ENCODE data around the gene RAB34. TPM values are rescaled to one million over a fixed set of nuclear protein-coding genes. Genes with fewer than 3 reads are reported as not detected.

Gene RAB34
- total RNA-seq, 6 experiments from 2014 or later, result 161 to 219 (median 192) TPM

DNA sequence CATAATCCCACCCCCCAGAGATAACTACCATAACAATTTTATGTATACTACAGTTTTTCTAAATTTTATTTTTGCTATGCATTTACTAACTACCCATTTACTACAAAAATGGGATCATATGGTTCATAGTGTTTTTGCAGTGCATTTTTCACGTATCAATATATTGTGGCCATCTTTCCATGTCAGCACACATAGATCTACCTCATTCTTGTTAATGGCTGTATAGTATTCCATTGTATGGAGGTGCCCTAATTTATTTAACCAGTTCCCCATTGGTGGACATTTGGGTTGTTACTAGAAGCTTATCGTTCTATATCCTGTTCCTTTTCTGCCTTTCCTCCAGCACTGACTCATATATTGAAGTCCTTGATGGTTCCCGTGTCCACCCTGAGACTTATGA is 28.7 kb downstream of the RAB34 start:
- Mint-ChIP-seq H3K9me3 (no peaks in the 10 kb centered on the region), H3K36me3 (ENCODE audit: low read depth) (peaks cover 53% of the 10 kb centered on the region), H3K4me1 (ENCODE audit: low read depth) (no peaks in the 10 kb centered on the region), H3K4me3 (no peak overlapping the region), H3K27me3 (ENCODE audit: insufficient read depth) (no peaks in the 10 kb centered on the region), H3K27ac (no peak overlapping the region)
- no peak for DNase-seq
- TF ChIP-seq, protein P1, sequence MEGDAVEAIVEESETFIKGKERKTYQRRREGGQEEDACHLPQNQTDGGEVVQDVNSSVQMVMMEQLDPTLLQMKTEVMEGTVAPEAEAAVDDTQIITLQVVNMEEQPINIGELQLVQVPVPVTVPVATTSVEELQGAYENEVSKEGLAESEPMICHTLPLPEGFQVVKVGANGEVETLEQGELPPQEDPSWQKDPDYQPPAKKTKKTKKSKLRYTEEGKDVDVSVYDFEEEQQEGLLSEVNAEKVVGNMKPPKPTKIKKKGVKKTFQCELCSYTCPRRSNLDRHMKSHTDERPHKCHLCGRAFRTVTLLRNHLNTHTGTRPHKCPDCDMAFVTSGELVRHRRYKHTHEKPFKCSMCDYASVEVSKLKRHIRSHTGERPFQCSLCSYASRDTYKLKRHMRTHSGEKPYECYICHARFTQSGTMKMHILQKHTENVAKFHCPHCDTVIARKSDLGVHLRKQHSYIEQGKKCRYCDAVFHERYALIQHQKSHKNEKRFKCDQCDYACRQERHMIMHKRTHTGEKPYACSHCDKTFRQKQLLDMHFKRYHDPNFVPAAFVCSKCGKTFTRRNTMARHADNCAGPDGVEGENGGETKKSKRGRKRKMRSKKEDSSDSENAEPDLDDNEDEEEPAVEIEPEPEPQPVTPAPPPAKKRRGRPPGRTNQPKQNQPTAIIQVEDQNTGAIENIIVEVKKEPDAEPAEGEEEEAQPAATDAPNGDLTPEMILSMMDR (IDR thresholded peaks at IDR 0.05), result no peak

DNA sequence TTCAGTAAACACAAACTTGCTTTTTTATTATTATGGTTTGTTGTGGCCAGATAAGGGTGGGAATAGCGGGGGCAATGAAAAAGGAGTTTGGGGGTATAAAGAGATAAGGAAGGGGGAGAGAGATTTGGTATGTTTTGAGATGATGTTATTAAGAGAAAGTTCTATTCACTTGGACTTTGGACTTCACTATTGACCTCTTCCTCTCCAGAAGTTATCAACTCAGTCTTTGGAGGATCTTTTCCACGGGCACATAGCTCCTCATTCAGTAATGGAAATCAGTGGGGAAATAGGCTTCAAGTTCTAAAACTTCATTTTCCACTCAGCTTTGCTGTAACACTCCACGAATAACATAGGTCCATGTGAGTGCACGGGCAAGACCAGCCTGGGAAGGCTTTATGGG is 29.2 kb downstream of the RAB34 start:
- Mint-ChIP-seq H3K27me3 (ENCODE audit: insufficient read depth) (no peaks in the 10 kb centered on the region), H3K4me3 (no peak overlapping the region), H3K9me3 (no peaks in the 10 kb centered on the region), H3K4me1 (ENCODE audit: low read depth) (no peaks in the 10 kb centered on the region), H3K36me3 (ENCODE audit: low read depth) (peaks cover 52% of the 10 kb centered on the region), H3K27ac (no peak overlapping the region)
- no peak for DNase-seq
- TF ChIP-seq, protein P1 (IDR thresholded peaks at IDR 0.05), result no peak

DNA sequence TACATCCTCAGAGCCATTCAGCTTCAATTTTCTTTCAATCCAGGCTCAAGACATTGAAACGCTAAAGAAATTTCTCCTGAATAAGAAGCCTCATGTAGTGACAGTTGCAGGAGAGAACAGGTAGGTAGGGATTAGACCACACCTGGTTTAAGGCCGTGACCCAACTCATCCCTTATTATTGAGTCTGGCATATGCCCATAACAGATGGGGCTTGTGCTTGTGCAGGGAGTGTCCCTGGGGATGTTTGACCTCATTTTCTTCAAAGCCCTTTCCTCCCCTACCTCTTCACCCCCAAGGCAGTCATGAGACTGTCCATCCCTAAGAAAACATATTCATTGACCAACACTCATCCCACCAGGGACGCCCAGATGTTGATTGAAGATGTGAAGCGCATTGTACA is 31.4 kb downstream of the RAB34 start:
- TF ChIP-seq, protein P1 (IDR thresholded peaks at IDR 0.05), result no peak
- H3K4me3 Mint-ChIP-seq, result no peak overlapping the region
- H3K36me3 Mint-ChIP-seq (ENCODE audit: low read depth), result peaks cover 67% of the 10 kb centered on the region

DNA sequence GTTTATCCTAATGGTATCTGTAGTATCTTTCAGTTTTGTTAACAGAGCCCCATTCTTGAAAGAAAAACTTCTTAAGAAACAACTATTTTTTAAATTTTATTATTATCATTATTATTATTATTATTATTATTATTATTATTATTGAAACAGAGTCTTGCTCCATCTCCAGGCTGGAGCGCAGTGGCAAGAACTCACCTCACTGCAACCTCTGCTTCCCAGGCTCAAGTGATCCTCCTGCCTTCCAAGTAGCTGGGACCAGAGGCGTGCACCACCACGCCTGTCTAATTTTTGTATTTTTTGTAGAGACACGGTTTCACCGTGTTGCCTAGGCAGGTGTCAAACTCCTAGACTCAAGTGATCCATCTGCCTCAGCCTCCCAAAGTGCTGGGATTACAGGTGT is 32.3 kb downstream of the RAB34 start:
- TF ChIP-seq, protein P1 (IDR thresholded peaks at IDR 0.05), result no peak
- DNase-seq, result no peak
- H3K36me3 Mint-ChIP-seq (ENCODE audit: low read depth), result peaks cover 68% of the 10 kb centered on the region
- no peak overlapping the region for H3K27ac Mint-ChIP-seq
- H3K4me1 Mint-ChIP-seq (ENCODE audit: low read depth), result no peaks in the 10 kb centered on the region
- H3K27me3 Mint-ChIP-seq (ENCODE audit: insufficient read depth), result peaks cover 2% of the 10 kb centered on the region; the same call in 1 of the 2 replicates
- no peak overlapping the region for H3K4me3 Mint-ChIP-seq
- H3K9me3 Mint-ChIP-seq, result no peaks in the 10 kb centered on the region

More for the DNA sequence above, 31.4 kb downstream of the RAB34 start:
- Mint-ChIP-seq H3K27me3 (ENCODE audit: insufficient read depth) (peaks cover 2% of the 10 kb centered on the region; the same call in 1 of the 2 replicates), H3K9me3 (no peaks in the 10 kb centered on the region), H3K4me1 (ENCODE audit: low read depth) (no peaks in the 10 kb centered on the region), H3K27ac (no peak overlapping the region)
- DNase-seq, result no peak

DNA sequence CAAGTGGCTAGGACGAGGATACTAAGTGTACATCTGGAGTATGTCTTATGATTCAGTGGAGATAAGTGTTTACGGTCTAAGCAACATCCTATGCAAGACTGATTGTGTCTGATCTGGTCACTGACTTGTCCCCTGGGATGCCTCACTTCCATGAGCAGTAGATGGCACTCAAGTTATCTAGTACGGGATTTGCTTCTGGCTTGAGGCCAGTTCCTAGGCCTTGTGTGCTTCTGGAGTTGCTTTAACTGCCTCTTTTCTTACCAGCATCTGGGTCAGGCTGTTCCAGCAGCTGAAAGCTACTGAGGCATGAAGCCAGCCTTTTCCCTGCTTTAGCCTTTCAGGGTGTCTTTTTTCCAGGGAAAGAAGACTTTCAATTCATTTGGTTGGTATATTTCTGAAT is 32.7 kb downstream of the RAB34 start:
- Mint-ChIP-seq H3K27me3 (ENCODE audit: insufficient read depth) (peaks cover 2% of the 10 kb centered on the region; the same call in 1 of the 2 replicates), H3K4me3 (no peak overlapping the region), H3K4me1 (ENCODE audit: low read depth) (no peaks in the 10 kb centered on the region), H3K9me3 (no peaks in the 10 kb centered on the region), H3K36me3 (ENCODE audit: low read depth) (peaks cover 64% of the 10 kb centered on the region), H3K27ac (no peak overlapping the region)
- no peak for DNase-seq
- TF ChIP-seq, protein P1 (IDR thresholded peaks at IDR 0.05), result no peak

DNA sequence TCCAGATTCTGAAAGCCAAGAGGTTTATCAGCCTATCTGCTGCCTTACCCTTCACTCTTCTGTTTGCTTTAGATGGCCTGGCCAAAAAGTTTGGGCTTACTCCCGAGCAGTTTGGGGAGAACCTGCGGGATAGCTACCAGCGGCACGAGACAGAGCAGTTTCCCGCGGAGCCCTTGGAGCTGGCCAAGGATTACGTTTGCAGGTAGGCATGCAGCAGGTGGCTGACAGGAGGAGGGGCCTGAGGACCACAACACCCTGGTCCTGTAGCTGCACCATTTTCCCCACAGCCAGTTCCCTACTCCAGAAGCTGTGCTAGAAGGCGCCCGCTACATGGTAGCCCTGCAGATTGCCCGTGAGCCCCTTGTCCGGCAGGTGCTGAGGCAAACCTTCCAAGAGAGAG is 35.0 kb downstream of the RAB34 start:
- Mint-ChIP-seq H3K4me3 (no peak overlapping the region), H3K27me3 (ENCODE audit: insufficient read depth) (peaks cover 2% of the 10 kb centered on the region; the same call in 1 of the 2 replicates), H3K27ac (no peak overlapping the region), H3K9me3 (no peaks in the 10 kb centered on the region), H3K36me3 (ENCODE audit: low read depth) (peaks cover 47% of the 10 kb centered on the region), H3K4me1 (ENCODE audit: low read depth) (no peaks in the 10 kb centered on the region)
- no peak for DNase-seq
- TF ChIP-seq, protein P1 (IDR thresholded peaks at IDR 0.05), result no peak

Data from HFFc6 (cell line).